Endodermal cell (in vitro differentiated cells): ENCODE results near the gene CHML. TPM values are rescaled to one million over a fixed set of nuclear protein-coding genes. Genes with fewer than 3 reads are reported as not detected.

Experiments used
- DNase-seq: peaks from one replicate; pipeline ENCODE4 v3.0.0-alpha.2; 2017
- H3K27ac ChIP-seq: 2 replicates; pipeline ENCODE4 v1.5.1; 2013; ENCODE audit warnings: mild to moderate bottlenecking, low read depth, low read length, moderate library complexity
- H3K27me3 ChIP-seq: 2 replicates; pipeline ENCODE4 v1.6.1; 2013; ENCODE audit warnings: mild to moderate bottlenecking, low read length, moderate library complexity; ENCODE audit not compliant: insufficient read depth, control insufficient read depth, poor library complexity, severe bottlenecking
- H3K36me3 ChIP-seq: 2 replicates; pipeline ENCODE4 v1.7.0; 2013; ENCODE audit warnings: mild to moderate bottlenecking, low read length, moderate library complexity; ENCODE audit not compliant: control insufficient read depth, insufficient read depth
- H3K4me1 ChIP-seq: one replicate; pipeline ENCODE4 v1.7.0; 2013; ENCODE audit warnings: low read length; ENCODE audit not compliant: control insufficient read depth, insufficient read depth
- H3K4me3 ChIP-seq: 2 replicates; pipeline ENCODE4 v1.5.1; 2013; ENCODE audit warnings: mild to moderate bottlenecking, low read length, moderate library complexity
- H3K9ac ChIP-seq: 2 replicates; pipeline ENCODE4 v1.6.1; 2013; ENCODE audit warnings: mild to moderate bottlenecking, low read length, moderate library complexity; ENCODE audit not compliant: poor library complexity, severe bottlenecking; ENCODE audit errors: extremely low read depth
- H3K9me3 ChIP-seq: 2 replicates; pipeline ENCODE4 v1.6.1; 2013; ENCODE audit warnings: mild to moderate bottlenecking, low read length, moderate library complexity; ENCODE audit not compliant: control insufficient read depth
- H3K27ac Mint-ChIP-seq: 2 replicates; pipeline ENCODE4 v1.8.0; 2020; ENCODE audit warnings: mixed read lengths
- H3K27me3 Mint-ChIP-seq: 2 replicates; pipeline ENCODE4 v1.8.0; 2021; ENCODE audit warnings: mild to moderate bottlenecking, mixed read lengths; ENCODE audit not compliant: insufficient read depth
- H3K36me3 Mint-ChIP-seq: 2 replicates; pipeline ENCODE4 v1.8.0; 2020; ENCODE audit warnings: low read depth, mixed read lengths
- H3K4me1 Mint-ChIP-seq: 2 replicates; pipeline ENCODE4 v1.8.0; 2020; ENCODE audit warnings: mixed read lengths
- H3K4me3 Mint-ChIP-seq: 2 replicates; pipeline ENCODE4 v1.8.0; 2020; ENCODE audit warnings: mild to moderate bottlenecking, moderate library complexity, mixed read lengths
- H3K9me3 Mint-ChIP-seq: 2 replicates; pipeline ENCODE4 v1.8.0; 2020; ENCODE audit warnings: mild to moderate bottlenecking, mixed read lengths
- WGBS, 2 experiments: methylation state at CpG; one replicate each; pipeline versions ENCODE4 v1.1.5 to v1.1.7; 2013; ENCODE audit warnings: missing lambda C conversion rate in 2 of 2, mixed read lengths in 1 of 2; ENCODE audit not compliant: insufficient coverage in 1 of 2, insufficient read length in 1 of 2; 5-methylcytosine and 5-hydroxymethylcytosine counted together
- total RNA-seq, 2 donors: library from RNA; stranded (reverse); fragmentation: NEBNext Ultra II Directional in 1 of 2; extraction: Animal tissue kit (Norgen Biotek cat#: 25700) in 1 of 2; gene quantifications; 2 replicates in 1 of 2; 3 replicates in 1 of 2; pipeline ENCODE4 v1.2.1, GENCODE V29; 2021
- TF ChIP-seq, protein P1 (sequence below): fragments of 200-600 bp; sonication (generic); conservative IDR thresholded peaks from 2 replicates; pipeline ENCODE4 v1.5.0; 2021; ENCODE audit warnings: antibody characterized with exemption, mild to moderate bottlenecking

CHML gene
- total RNA-seq, 2 donors from 2014 or later, result 16.4 to 28.5 TPM

DNA sequence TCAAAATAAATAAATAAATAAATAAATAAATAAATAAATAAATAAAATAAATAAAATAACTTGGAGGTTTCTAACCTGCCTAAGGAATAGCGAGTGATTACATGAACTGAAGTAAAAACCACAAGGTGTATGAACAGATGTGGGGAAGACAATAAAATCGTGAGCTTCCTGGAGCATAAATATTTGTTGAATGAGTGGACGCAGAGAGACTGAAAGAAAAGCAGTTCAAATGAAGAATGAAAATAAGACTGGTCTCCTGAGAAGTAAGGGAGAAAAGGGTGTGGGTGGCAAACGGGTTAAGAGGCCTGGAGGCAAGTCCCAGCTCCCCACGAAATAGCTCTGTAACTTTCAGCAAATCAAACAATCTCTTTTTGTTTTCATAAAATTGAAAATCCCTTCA lies 33.6 kb downstream of the CHML start:
- Mint-ChIP-seq H3K4me1 (peaks cover 3% of the 10 kb centered on the region), H3K4me3 (no peak overlapping the region), H3K27ac (no peak overlapping the region), H3K27me3 (no peaks in the 10 kb centered on the region), H3K9me3 (no peaks in the 10 kb centered on the region), H3K36me3 (no peaks in the 10 kb centered on the region)
- Histone ChIP-seq H3K36me3 (no peaks in the 10 kb centered on the region), H3K9me3 (no peaks in the 10 kb centered on the region), H3K9ac (no peak overlapping the region), H3K4me1 (peaks cover 10% of the 10 kb centered on the region), H3K27me3 (peaks cover 5% of the 10 kb centered on the region), H3K27ac (no peak overlapping the region), H3K4me3 (no peak overlapping the region)
- DNase-seq, result no peak
- TF ChIP-seq, protein P1, sequence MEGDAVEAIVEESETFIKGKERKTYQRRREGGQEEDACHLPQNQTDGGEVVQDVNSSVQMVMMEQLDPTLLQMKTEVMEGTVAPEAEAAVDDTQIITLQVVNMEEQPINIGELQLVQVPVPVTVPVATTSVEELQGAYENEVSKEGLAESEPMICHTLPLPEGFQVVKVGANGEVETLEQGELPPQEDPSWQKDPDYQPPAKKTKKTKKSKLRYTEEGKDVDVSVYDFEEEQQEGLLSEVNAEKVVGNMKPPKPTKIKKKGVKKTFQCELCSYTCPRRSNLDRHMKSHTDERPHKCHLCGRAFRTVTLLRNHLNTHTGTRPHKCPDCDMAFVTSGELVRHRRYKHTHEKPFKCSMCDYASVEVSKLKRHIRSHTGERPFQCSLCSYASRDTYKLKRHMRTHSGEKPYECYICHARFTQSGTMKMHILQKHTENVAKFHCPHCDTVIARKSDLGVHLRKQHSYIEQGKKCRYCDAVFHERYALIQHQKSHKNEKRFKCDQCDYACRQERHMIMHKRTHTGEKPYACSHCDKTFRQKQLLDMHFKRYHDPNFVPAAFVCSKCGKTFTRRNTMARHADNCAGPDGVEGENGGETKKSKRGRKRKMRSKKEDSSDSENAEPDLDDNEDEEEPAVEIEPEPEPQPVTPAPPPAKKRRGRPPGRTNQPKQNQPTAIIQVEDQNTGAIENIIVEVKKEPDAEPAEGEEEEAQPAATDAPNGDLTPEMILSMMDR, result no peak
- 92 to 95% methylated on average over 4 to 5 of the region's 5 CpGs for WGBS, 2 experiments

DNA sequence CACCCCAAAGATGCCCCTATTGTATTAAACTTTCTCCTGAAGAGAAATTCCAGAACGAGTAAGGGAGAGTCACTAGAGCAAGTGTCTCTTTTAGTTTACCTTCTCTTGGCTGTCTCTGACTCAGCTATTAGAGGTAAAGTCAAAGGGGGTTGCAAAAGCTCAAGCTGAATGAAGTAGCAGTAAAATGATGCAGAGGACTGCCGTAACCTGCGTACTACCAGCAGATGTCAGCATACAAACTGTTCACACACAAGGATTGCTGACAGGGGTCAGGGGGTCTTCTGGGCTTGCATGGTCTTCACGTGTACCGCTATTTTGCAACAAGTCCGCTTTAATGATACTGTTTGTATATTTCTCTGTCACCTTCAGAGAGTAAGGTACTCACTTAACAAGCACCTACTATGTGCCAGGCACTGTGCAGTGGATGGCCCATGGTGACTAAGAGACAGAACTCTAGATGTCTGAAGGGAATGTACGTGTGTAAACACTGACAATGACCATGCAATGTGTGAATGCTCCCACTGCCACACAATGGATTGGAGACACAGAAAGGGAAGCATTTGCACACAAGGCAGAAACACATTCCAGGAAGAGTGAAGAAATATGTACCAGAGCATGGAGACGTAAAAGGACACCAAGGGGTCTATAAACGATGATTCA lies 34.9 kb downstream of the CHML start:
- no peak overlapping the region for H3K4me3 ChIP-seq
- Mint-ChIP-seq H3K27ac (no peak overlapping the region), H3K4me3 (no peak overlapping the region), H3K4me1 (peaks cover 3% of the 10 kb centered on the region), H3K9me3 (no peaks in the 10 kb centered on the region), H3K36me3 (no peaks in the 10 kb centered on the region), H3K27me3 (peaks cover 3% of the 10 kb centered on the region)
- peak; percentile 66 for DNase-seq
- H3K9me3 ChIP-seq, result no peaks in the 10 kb centered on the region
- H3K36me3 ChIP-seq, result no peaks in the 10 kb centered on the region
- H3K9ac ChIP-seq, result no peak overlapping the region
- peaks cover 8% of the 10 kb centered on the region for H3K4me1 ChIP-seq
- TF ChIP-seq, protein P1, result peak; percentile 77
- 81 to 85% methylated on average over 7 to 9 of the region's 9 CpGs for WGBS, 2 experiments
- H3K27me3 ChIP-seq, result peaks cover 5% of the 10 kb centered on the region
- H3K27ac ChIP-seq, result no peak overlapping the region

- TF ChIP-seq, protein P1, result no peak
- H3K36me3 ChIP-seq, result no peaks in the 10 kb centered on the region
- no peaks in the 10 kb centered on the region for H3K9me3 ChIP-seq
- H3K4me1 ChIP-seq, result peaks cover 3% of the 10 kb centered on the region
- H3K9ac ChIP-seq, result no peak overlapping the region
- H3K27me3 Mint-ChIP-seq, result peaks cover 3% of the 10 kb centered on the region
- H3K9me3 Mint-ChIP-seq, result no peaks in the 10 kb centered on the region
- no peak for DNase-seq
- peaks cover 2% of the 10 kb centered on the region for H3K27me3 ChIP-seq
- H3K4me3 Mint-ChIP-seq, result no peak overlapping the region
- H3K4me3 ChIP-seq, result no peak overlapping the region
- no peak overlapping the region for H3K27ac ChIP-seq
- no peak overlapping the region for H3K27ac Mint-ChIP-seq
- H3K36me3 Mint-ChIP-seq, result no peaks in the 10 kb centered on the region
- H3K4me1 Mint-ChIP-seq, result no peaks in the 10 kb centered on the region
- WGBS, 2 experiments, result 94 to 100% methylated on average over 2 to 3 of the region's 3 CpGs
Observed at GRCh38 chr1:241603731-241604245, 36.4 kb downstream of the CHML start.
